GM12874 (cell line): Measurements from ENCODE around the gene CDKN1B.

ENCODE experiments used
- CTCF ChIP-seq: IDR thresholded peaks from 2 replicates; pipeline ENCODE4 v1.5.1; 2011; ENCODE audit warnings: low read depth, mild to moderate bottlenecking, control low read depth, low read length, moderate library complexity; ENCODE audit not compliant: insufficient read depth

CDKN1B gene

GRCh38 chr12:12721814-12722434 lies 4.8 kb downstream of the CDKN1B start:
- TF ChIP-seq CTCF: no peak

GRCh38 chr12:12722435-12723148 lies 5.4 kb downstream of the CDKN1B start:
- TF ChIP-seq CTCF: no peak

GRCh38 chr12:12723149-12723680 lies 6.0 kb downstream of the CDKN1B start:
- TF ChIP-seq CTCF: no peak

- TF ChIP-seq CTCF: no peak
These were observed 6.7 kb downstream of the CDKN1B start for GRCh38 chr12:12723681-12724420.

GRCh38 chr12:12724421-12725085 lies 7.4 kb downstream of the CDKN1B start:
- TF ChIP-seq CTCF: 0 out of 2 replicates have a peak, but pooled peaks have one; percentile 4

- no peak for TF ChIP-seq CTCF
These were observed 8.2 kb downstream of the CDKN1B start for GRCh38 chr12:12725086-12725955.
